ENCODE results near the gene COL6A3.

- no peak for TF ChIP-seq ZNF274 (IDR thresholded peaks at IDR 0.05; ENCODE audit: low read depth, low read length)
- no peak for TF ChIP-seq SUZ12 (IDR thresholded peaks at IDR 0.05; ENCODE audit: extremely low read depth, insufficient read depth, insufficient read length)
Measured at GRCh38 chr2:237350597-237350996, 63.4 kb downstream of the COL6A3 start.
